Lung (tissue), 4 donors: ENCODE data around the gene OR2M5. TPM values are rescaled to one million over a fixed set of nuclear protein-coding genes. Genes with fewer than 3 reads are reported as not detected.

ENCODE experiments used
- polyA plus RNA-seq, 2 donors: library from polyadenylated mRNA; stranded (reverse); fragments of 200-250 nt; gene quantifications; one replicate each; pipeline ENCODE4 v1.2.1, GENCODE V29; 2013
- total RNA-seq, 2 donors: library from RNA; depleted of rRNA in 1 of 2; stranded (reverse); fragments of >200 nt in 1 of 2; gene quantifications; one replicate each; pipeline ENCODE4 v1.2.1, GENCODE V29; 2014 to 2021
- donor health status: Bipolar disorder and iron deficiency.
- donor health status: healthy.
- donor health status: DM: yes; HTN: yes; CAD: no.

The OR2M5 gene
- total and polyA plus RNA-seq, 4 donors: not detected

Other genes with a start within 250 kb of the OR2M5 start
- 1 to 10 TPM; 1.1 to 2.0 TPM for gene OR2W3, start 249.6 kb upstream of the OR2M5 start, total RNA-seq
- gene OR2W3, start 249.6 kb upstream of the OR2M5 start, polyA plus RNA-seq: under 1 TPM; 0.31 to 0.35 TPM
- under 1 TPM in 1 of 2 donors, not detected in 1; 0.21 TPM for gene OR2T8, start 224.9 kb upstream of the OR2M5 start, total RNA-seq
- under 1 TPM in 1 of 2 donors, not detected in 1; 0.16 TPM for gene OR2T8, start 224.9 kb upstream of the OR2M5 start, polyA plus RNA-seq
- not detected for gene OR2AJ1, start 220.3 kb upstream of the OR2M5 start, total RNA-seq
- not detected for gene OR2AJ1, start 220.3 kb upstream of the OR2M5 start, polyA plus RNA-seq
- not detected for gene OR2L8, start 196.3 kb upstream of the OR2M5 start, total RNA-seq
- not detected for gene OR2L8, start 196.3 kb upstream of the OR2M5 start, polyA plus RNA-seq
- not detected for gene OR2AK2, start 179.9 kb upstream of the OR2M5 start, total RNA-seq
- gene OR2AK2, start 179.9 kb upstream of the OR2M5 start, polyA plus RNA-seq: not detected
- gene OR2L5, start 131.5 kb upstream of the OR2M5 start, total RNA-seq: not detected
- gene OR2L5, start 131.5 kb upstream of the OR2M5 start, polyA plus RNA-seq: not detected
- gene OR2L2, start 115.1 kb upstream of the OR2M5 start, total RNA-seq: under 1 TPM in 1 of 2 donors, not detected in 1; 0.09 TPM
- gene OR2L2, start 115.1 kb upstream of the OR2M5 start, polyA plus RNA-seq: not detected
- not detected for gene OR2L3, start 98.3 kb upstream of the OR2M5 start, total RNA-seq
- gene OR2L3, start 98.3 kb upstream of the OR2M5 start, polyA plus RNA-seq: not detected
- gene OR2L13, start 50.0 kb upstream of the OR2M5 start, total RNA-seq: not detected
- gene OR2L13, start 50.0 kb upstream of the OR2M5 start, polyA plus RNA-seq: under 1 TPM in 1 of 2 donors, not detected in 1; 0.03 TPM
- not detected for gene OR2M2, start 29.7 kb downstream of the OR2M5 start, total RNA-seq
- gene OR2M2, start 29.7 kb downstream of the OR2M5 start, polyA plus RNA-seq: not detected
- gene OR2M3, start 52.1 kb downstream of the OR2M5 start, total RNA-seq: not detected
- not detected for gene OR2M3, start 52.1 kb downstream of the OR2M5 start, polyA plus RNA-seq
- not detected for gene OR2M4, start 86.3 kb downstream of the OR2M5 start, total RNA-seq
- gene OR2M4, start 86.3 kb downstream of the OR2M5 start, polyA plus RNA-seq: not detected
- not detected for gene OR2T33, start 132.8 kb downstream of the OR2M5 start, total RNA-seq
- gene OR2T33, start 132.8 kb downstream of the OR2M5 start, polyA plus RNA-seq: not detected
- gene OR2T12, start 158.3 kb downstream of the OR2M5 start, total RNA-seq: not detected
- gene OR2T12, start 158.3 kb downstream of the OR2M5 start, polyA plus RNA-seq: not detected
- not detected for gene OR2M7, start 179.4 kb downstream of the OR2M5 start, total RNA-seq
- not detected for gene OR2M7, start 179.4 kb downstream of the OR2M5 start, polyA plus RNA-seq
- not detected for gene OR14C36, start 203.6 kb downstream of the OR2M5 start, total RNA-seq
- gene OR14C36, start 203.6 kb downstream of the OR2M5 start, polyA plus RNA-seq: not detected
- not detected for gene OR2T4, start 216.5 kb downstream of the OR2M5 start, total RNA-seq
- not detected for gene OR2T4, start 216.5 kb downstream of the OR2M5 start, polyA plus RNA-seq
- not detected for gene OR2T6, start 230.6 kb downstream of the OR2M5 start, total RNA-seq
- gene OR2T6, start 230.6 kb downstream of the OR2M5 start, polyA plus RNA-seq: not detected